Brain microvascular endothelial cell (primary cell): ENCODE data around the gene RNF182.

Experiments used
- DNase-seq: peaks from one replicate; pipeline ENCODE4 v3.0.0-alpha.2; 2020
- H3K27ac ChIP-seq: fragments of 250-450 bp; sonication (Bioruptor Pico); 2 replicates; pipeline ENCODE4 v1.5.1; 2020; ENCODE audit warnings: mild to moderate bottlenecking, moderate library complexity
- H3K27me3 ChIP-seq: fragments of 250-450 bp; sonication (Bioruptor Pico); replicated peaks from 2 replicates; pipeline ENCODE4 v1.5.1; 2020; ENCODE audit warnings: mild to moderate bottlenecking
- H3K36me3 ChIP-seq: fragments of 250-450 bp; sonication (Bioruptor Pico); replicated peaks from 2 replicates; pipeline ENCODE4 v1.5.1; 2020; ENCODE audit warnings: mild to moderate bottlenecking
- H3K4me3 ChIP-seq: 2 replicates; pipeline ENCODE4 v1.5.1; 2011; ENCODE audit warnings: low read depth, mild to moderate bottlenecking, control low read depth, low read length, moderate library complexity
- in situ Hi-C: cut with HindIII; loops from 2 replicates; pipeline ENCODE4 v1.10.0; 2017; ENCODE audit warnings: low sequenced_read_pairs, low pct_ligation_motif_present
- TF ChIP-seq, protein P1 (sequence below): IDR thresholded peaks from 2 replicates; pipeline ENCODE4 v1.5.1; 2011; ENCODE audit warnings: low read depth, mild to moderate bottlenecking, moderate library complexity, low read length, control low read depth, inconsistent platforms; ENCODE audit errors: missing control alignments

RNF182 gene

DNA sequence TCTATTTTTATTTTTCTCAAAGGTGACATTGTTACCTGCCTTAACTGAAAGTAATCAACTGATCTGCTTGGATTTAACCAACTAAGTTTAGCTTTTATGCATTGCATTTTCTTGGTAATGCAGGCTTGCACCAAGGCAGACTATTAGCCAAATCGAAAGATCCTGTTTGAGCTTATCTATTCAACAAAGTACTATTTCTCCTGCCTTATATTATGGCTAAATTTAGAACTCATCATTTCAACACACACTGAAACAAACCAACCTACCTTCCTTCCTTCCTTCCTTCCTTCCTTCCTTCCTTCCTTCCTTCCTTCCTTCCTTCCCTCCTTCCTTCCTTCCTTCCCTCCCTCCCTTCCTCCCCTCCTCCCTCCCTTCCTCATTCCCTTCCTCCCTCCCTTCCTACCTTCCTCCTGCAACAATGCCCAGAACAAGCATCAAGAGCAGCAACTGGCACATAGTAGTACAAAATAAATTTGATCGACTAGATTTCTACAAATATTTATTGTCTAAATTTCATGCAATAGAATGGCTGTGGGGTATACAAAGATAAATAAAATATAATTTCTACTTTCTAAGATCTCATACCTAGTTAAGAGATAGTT is 17.0 kb upstream of the RNF182 start:
- no peak overlapping the region for H3K27ac ChIP-seq
- in situ Hi-C loops, result loop anchor here (25.0 kb wide), 1 partner anchor 155 kb away; no protein-coding TSS in a partner anchor
- H3K27me3 ChIP-seq, result no peaks in the 10 kb centered on the region
- DNase-seq, result no peak
- H3K4me3 ChIP-seq, result no peak overlapping the region
- no peaks in the 10 kb centered on the region for H3K36me3 ChIP-seq
- TF ChIP-seq, protein P1, sequence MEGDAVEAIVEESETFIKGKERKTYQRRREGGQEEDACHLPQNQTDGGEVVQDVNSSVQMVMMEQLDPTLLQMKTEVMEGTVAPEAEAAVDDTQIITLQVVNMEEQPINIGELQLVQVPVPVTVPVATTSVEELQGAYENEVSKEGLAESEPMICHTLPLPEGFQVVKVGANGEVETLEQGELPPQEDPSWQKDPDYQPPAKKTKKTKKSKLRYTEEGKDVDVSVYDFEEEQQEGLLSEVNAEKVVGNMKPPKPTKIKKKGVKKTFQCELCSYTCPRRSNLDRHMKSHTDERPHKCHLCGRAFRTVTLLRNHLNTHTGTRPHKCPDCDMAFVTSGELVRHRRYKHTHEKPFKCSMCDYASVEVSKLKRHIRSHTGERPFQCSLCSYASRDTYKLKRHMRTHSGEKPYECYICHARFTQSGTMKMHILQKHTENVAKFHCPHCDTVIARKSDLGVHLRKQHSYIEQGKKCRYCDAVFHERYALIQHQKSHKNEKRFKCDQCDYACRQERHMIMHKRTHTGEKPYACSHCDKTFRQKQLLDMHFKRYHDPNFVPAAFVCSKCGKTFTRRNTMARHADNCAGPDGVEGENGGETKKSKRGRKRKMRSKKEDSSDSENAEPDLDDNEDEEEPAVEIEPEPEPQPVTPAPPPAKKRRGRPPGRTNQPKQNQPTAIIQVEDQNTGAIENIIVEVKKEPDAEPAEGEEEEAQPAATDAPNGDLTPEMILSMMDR, result no peak

DNA sequence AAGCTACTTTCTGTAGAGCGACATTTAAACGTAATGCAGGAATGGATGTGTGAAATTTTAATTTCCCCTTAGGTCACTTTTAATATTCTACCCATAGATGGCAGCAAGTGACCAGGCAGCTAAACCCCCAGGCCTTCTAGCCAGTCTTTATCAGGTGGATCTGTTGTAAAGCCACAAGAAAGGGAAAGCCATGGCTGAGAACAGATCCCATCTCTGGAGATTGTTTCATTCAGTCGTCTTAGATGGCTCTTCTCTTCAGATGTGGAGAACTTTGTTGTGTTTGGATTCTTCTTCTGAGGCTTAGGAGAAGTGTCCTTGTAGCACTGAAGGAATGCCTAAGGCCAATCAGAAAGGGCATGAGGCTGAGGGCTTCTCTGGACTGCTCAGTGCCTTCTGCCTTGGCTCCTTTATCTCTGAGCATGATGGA is 15.8 kb upstream of the RNF182 start:
- TF ChIP-seq, protein P1, result peak; percentile 73
- no peak overlapping the region for H3K4me3 ChIP-seq
- H3K36me3 ChIP-seq, result no peaks in the 10 kb centered on the region
- no peak overlapping the region for H3K27ac ChIP-seq
- DNase-seq, result peak; percentile 60
- no peaks in the 10 kb centered on the region for H3K27me3 ChIP-seq
- in situ Hi-C loops, result loop anchor here (25.0 kb wide), 1 partner anchor 153 kb away; no protein-coding TSS in a partner anchor

DNA sequence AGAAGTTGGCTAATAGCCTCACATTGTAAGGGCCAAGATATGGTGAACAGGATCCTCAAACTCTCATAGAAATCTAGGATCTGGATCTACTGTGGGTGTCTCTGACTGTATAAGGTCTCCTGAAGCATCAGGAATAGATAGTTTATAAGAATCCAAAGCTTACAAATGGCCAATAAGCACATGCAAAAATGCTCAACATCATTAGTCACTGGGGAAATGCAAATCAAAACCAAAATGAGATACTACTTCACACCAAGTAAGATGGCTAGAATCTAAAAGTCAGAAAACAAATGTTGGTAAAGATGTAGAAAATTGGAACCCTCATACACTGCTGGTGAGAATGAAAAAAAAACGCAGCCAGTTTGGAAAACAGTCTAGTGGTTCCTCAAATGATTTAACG is 14.3 kb upstream of the RNF182 start:
- H3K4me3 ChIP-seq, result no peak overlapping the region

GRCh38 chr6:13911337-13911736 is 13.4 kb upstream of the RNF182 start:
- no peaks in the 10 kb centered on the region for H3K36me3 ChIP-seq
- DNase-seq, result no peak
- TF ChIP-seq, protein P1, result no peak
- in situ Hi-C loops, result loop anchor here (25.0 kb wide), 1 partner anchor 151 kb away; no protein-coding TSS in a partner anchor
- no peak overlapping the region for H3K4me3 ChIP-seq
- H3K27ac ChIP-seq, result no peak overlapping the region
- H3K27me3 ChIP-seq, result no peaks in the 10 kb centered on the region

More for the DNA sequence above, 14.3 kb upstream of the RNF182 start:
- H3K27me3 ChIP-seq, result no peaks in the 10 kb centered on the region
- no peak overlapping the region for H3K27ac ChIP-seq
- TF ChIP-seq, protein P1, result no peak
- DNase-seq, result no peak
- in situ Hi-C loops, result loop anchor here (25.0 kb wide), 1 partner anchor 152 kb away; no protein-coding TSS in a partner anchor
- no peaks in the 10 kb centered on the region for H3K36me3 ChIP-seq

GRCh38 chr6:13913226-13914001 is 11.3 kb upstream of the RNF182 start:
- DNase-seq, result no peak
- Histone ChIP-seq H3K4me3 (no peak overlapping the region), H3K27ac (no peak overlapping the region), H3K27me3 (no peaks in the 10 kb centered on the region), H3K36me3 (no peaks in the 10 kb centered on the region)
- in situ Hi-C loops, result loop anchor here (25.0 kb wide), 1 partner anchor 149 kb away; no protein-coding TSS in a partner anchor
- TF ChIP-seq, protein P1, result no peak
